Vagina (tissue), 2 donors: ENCODE measurements around the gene CPNE1. TPM values are rescaled to one million over a fixed set of nuclear protein-coding genes. Genes with fewer than 3 reads are reported as not detected.

Experiments
- DNase-seq, 2 donors: peaks; one replicate each; pipeline ENCODE4 v3.0.0-alpha.2; 2017; ENCODE audit errors: extremely low spot score in 2 of 2
- H3K27ac ChIP-seq: fragments of 200-600 bp; sonication (generic); one replicate; pipeline ENCODE4 v1.5.1; 2019
- H3K27me3 ChIP-seq: fragments of 200-600 bp; sonication (generic); one replicate; pipeline ENCODE4 v1.5.1; 2019
- H3K36me3 ChIP-seq, 2 donors: fragments of 200-600 bp; sonication (generic); one replicate each; pipeline ENCODE4 v1.5.1; 2017 to 2019
- H3K4me1 ChIP-seq: fragments of 200-600 bp; sonication (generic); one replicate; pipeline ENCODE4 v1.5.1; 2019
- H3K4me3 ChIP-seq, 2 donors: fragments of 200-600 bp; sonication (generic); 1 replicate in 1 of 2; 2 replicates in 1 of 2; pipeline ENCODE4 v1.5.1; 2016 to 2019
- H3K9me3 ChIP-seq: fragments of 200-600 bp; sonication (generic); one replicate; pipeline ENCODE4 v1.5.1; 2019
- POLR2A ChIP-seq, 2 donors: fragments of 450-650 bp; IDR thresholded peaks; one replicate each; pipeline ENCODE4 v1.6.1; 2017; ENCODE audit warnings: antibody characterized with exemption in 2 of 2, mild to moderate bottlenecking in 2 of 2, moderate library complexity in 2 of 2
- POLR2AphosphoS5 ChIP-seq, 2 donors: sonication (generic); formaldehyde crosslinking; IDR thresholded peaks; one replicate each; pipeline ENCODE4 v1.9.0; 2017; ENCODE audit warnings: antibody characterized with exemption in 2 of 2, mild to moderate bottlenecking in 2 of 2, low read depth in 1 of 2; ENCODE audit not compliant: insufficient read depth in 1 of 2
- intact Hi-C: fragments of 100-400 bp; cut with DNase I; formaldehyde crosslinking; loops from one replicate; pipeline ENCODE4 v1.15.1; 2023
- total RNA-seq: library from RNA; depleted of rRNA; stranded (reverse); fragments of >200 nt; gene quantifications from one replicate; pipeline ENCODE4 v1.2.3, GENCODE V29; 2016
- TF ChIP-seq, protein P1 (sequence below), 3 experiments: fragments of 450-650 bp in 2 of 3; fragments of 200-600 bp in 1 of 3; sonication (generic) in 1 of 3; IDR thresholded peaks; one replicate each; pipeline ENCODE4 v1.5.1; 2017 to 2019; ENCODE audit warnings: antibody characterized with exemption in 3 of 3, mild to moderate bottlenecking in 2 of 3, moderate library complexity in 2 of 3

Gene CPNE1
- total RNA-seq, 1 donor from 2014 or later = 149 TPM

DNA sequence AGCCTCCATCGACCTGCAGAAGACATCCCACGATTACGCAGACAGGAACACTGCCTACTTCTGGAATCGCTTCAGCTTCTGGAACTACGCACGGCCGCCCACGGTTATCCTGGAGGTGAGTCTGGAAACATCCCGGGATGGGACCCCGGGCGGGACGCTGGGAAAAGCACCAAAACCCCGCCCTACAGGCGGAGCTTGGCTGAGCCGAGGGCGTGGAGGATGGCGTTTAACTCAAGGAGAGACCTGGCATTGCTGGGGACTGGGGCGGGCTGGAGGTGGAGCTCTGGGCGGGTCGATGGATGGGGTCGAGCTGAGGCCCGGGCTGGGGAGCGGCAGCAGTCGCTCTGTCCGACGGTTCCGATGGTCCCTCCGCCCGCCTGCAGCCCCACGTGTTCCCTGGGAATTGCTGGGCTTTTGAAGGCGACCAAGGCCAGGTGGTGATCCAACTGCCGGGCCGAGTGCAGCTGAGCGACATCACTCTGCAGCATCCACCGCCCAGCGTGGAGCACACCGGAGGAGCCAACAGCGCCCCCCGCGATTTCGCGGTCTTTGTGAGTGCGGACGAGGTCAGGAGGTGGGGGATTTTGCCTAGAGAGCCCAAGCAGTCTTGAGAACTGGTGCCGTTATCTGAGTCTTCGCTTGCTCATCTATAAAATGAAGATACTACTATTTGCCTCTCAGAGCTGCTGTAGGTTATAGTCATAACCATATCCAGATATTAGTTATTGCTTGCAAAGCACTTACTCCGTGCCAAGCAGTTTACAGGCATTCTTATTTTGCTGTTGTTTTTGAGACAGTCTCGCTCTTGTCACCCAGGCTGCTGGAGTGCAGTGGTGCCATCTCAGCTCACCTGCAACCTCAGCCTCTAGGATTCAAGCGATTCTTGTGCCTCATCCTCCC, 45.3 kb downstream of the CPNE1 start:
- TF ChIP-seq POLR2A (IDR thresholded peaks at IDR 0.05) = no peak
- TF ChIP-seq, protein P1, sequence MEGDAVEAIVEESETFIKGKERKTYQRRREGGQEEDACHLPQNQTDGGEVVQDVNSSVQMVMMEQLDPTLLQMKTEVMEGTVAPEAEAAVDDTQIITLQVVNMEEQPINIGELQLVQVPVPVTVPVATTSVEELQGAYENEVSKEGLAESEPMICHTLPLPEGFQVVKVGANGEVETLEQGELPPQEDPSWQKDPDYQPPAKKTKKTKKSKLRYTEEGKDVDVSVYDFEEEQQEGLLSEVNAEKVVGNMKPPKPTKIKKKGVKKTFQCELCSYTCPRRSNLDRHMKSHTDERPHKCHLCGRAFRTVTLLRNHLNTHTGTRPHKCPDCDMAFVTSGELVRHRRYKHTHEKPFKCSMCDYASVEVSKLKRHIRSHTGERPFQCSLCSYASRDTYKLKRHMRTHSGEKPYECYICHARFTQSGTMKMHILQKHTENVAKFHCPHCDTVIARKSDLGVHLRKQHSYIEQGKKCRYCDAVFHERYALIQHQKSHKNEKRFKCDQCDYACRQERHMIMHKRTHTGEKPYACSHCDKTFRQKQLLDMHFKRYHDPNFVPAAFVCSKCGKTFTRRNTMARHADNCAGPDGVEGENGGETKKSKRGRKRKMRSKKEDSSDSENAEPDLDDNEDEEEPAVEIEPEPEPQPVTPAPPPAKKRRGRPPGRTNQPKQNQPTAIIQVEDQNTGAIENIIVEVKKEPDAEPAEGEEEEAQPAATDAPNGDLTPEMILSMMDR (IDR thresholded peaks at IDR 0.05) = peak in 2 of 3 experiments; percentile 7 to 18
- TF ChIP-seq POLR2AphosphoS5 (IDR thresholded peaks at IDR 0.05; ENCODE audit: insufficient read depth in 1 of 2, low read depth in 1 of 2) = peak; percentile 31 to 69
- no peaks in the 10 kb centered on the region for H3K36me3 ChIP-seq
- H3K27me3 ChIP-seq = no peaks in the 10 kb centered on the region
- H3K9me3 ChIP-seq = no peaks in the 10 kb centered on the region
- DNase-seq = no peak
- intact Hi-C loops = loop anchor here (5.0 kb wide), 1 partner anchor 48 kb away; no protein-coding TSS in a partner anchor
- peaks cover 33% of the 10 kb centered on the region for H3K4me1 ChIP-seq
- peak overlapping the region; percentile 57 to 64 for H3K4me3 ChIP-seq
- H3K27ac ChIP-seq = peak overlapping the region; percentile 87

DNA sequence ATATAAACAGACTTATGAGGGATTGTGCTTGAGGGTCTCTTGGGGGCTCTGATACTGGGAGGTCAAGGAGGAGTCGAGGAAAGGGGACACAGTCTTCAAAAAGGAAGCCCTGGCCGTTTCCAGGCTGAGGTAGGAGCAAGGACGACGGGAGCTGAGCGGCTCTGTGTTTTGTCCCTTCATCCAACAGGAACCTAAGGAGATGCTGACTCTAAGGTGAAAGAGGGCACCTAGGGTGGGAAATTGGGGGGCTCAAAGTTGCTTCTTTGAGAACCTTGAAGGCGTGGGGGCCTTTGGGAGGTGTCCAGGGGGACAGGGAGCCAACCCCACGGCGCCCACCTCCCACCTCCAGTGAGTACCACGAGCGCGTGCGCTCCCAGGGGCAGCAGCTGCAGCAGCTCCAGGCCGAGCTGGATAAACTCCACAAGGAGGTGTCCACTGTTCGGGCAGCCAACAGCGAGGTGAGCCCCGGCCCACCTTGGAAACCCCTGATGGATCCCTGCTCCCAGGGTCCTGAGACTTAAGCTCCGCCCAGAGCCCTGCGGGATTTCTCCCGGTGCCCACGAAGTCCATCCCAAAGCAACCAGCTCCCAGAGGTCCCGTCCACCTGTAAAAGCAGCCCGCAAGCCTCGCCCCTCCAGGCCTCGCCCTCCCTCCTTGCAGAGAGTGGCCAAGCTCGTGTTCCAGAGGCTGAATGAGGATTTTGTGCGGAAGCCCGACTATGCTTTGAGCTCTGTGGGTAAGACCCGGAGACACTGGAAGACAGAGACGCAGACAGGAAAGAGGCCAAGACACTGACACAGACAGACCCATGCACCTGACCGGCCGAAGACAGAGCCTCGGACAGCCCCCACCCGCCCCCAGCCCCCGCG, 46.2 kb downstream of the CPNE1 start:
- DNase-seq = no peak
- intact Hi-C loops = loop anchor here (5.0 kb wide), 1 partner anchor 49 kb away; no protein-coding TSS in a partner anchor
- Histone ChIP-seq H3K4me1 (peaks cover 33% of the 10 kb centered on the region), H3K4me3 (peak overlapping the region; percentile 57 to 64), H3K9me3 (no peaks in the 10 kb centered on the region), H3K27ac (peak overlapping the region; percentile 87), H3K36me3 (no peaks in the 10 kb centered on the region), H3K27me3 (no peaks in the 10 kb centered on the region)
- TF ChIP-seq POLR2AphosphoS5 (IDR thresholded peaks at IDR 0.05; ENCODE audit: insufficient read depth in 1 of 2, low read depth in 1 of 2) (no peak), POLR2A (IDR thresholded peaks at IDR 0.05) (no peak)
- TF ChIP-seq, protein P1 (IDR thresholded peaks at IDR 0.05) = no peak

DNA sequence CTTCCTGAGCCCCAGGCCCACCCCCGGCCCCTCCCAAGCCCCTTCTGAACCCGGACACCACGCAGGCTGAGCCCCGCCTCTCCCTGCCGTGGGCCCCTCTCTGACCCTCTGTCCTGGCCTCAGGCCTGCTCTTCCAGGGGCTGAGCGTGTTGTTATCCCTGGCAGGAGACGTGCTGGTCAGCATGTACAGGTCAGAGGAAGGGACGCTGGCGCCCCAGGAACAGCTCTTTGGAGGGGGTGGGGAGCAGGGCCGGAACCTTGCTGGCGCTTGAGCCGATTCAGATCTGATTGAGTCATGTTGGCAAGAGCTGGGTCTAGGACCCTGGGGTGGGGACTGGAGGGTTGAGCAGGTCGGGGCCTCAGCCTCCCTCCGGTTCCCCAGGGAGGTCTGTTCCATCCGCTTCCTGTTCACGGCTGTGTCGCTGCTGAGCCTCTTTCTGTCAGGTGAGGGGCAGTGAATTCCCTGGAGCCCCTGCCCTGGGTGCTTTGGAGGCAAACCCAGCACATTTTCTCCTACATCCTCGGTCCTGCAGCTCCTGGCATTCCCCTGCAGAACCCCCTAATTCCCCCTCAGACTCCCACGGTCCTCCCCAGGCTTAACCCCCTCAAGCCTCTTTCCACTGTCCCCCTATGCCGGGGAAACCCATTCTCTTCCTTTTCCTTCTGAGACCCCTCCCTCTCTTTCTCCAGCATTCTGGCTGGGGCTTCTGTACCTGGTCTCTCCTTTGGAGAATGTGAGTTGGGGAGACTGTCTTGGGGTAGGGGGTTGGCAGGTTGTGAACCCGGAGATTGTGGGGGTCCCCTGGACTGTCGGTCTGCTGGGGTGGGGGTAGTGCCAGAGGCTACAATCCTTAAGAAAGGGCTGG, 47.1 kb downstream of the CPNE1 start:
- peaks cover 33% of the 10 kb centered on the region for H3K4me1 ChIP-seq
- TF ChIP-seq POLR2A (IDR thresholded peaks at IDR 0.05) (no peak), POLR2AphosphoS5 (IDR thresholded peaks at IDR 0.05; ENCODE audit: insufficient read depth in 1 of 2, low read depth in 1 of 2) (no peak)
- TF ChIP-seq, protein P1 (IDR thresholded peaks at IDR 0.05) = peak in 1 of 3 experiments; percentile 44
- H3K27ac ChIP-seq = peak overlapping the region; percentile 87
- no peak for DNase-seq
- no peaks in the 10 kb centered on the region for H3K9me3 ChIP-seq
- peak overlapping the region; percentile 57 to 64 for H3K4me3 ChIP-seq
- H3K27me3 ChIP-seq = no peaks in the 10 kb centered on the region
- H3K36me3 ChIP-seq = no peaks in the 10 kb centered on the region
- intact Hi-C loops = loop anchor here (5.0 kb wide), 1 partner anchor 50 kb away; no protein-coding TSS in a partner anchor

DNA sequence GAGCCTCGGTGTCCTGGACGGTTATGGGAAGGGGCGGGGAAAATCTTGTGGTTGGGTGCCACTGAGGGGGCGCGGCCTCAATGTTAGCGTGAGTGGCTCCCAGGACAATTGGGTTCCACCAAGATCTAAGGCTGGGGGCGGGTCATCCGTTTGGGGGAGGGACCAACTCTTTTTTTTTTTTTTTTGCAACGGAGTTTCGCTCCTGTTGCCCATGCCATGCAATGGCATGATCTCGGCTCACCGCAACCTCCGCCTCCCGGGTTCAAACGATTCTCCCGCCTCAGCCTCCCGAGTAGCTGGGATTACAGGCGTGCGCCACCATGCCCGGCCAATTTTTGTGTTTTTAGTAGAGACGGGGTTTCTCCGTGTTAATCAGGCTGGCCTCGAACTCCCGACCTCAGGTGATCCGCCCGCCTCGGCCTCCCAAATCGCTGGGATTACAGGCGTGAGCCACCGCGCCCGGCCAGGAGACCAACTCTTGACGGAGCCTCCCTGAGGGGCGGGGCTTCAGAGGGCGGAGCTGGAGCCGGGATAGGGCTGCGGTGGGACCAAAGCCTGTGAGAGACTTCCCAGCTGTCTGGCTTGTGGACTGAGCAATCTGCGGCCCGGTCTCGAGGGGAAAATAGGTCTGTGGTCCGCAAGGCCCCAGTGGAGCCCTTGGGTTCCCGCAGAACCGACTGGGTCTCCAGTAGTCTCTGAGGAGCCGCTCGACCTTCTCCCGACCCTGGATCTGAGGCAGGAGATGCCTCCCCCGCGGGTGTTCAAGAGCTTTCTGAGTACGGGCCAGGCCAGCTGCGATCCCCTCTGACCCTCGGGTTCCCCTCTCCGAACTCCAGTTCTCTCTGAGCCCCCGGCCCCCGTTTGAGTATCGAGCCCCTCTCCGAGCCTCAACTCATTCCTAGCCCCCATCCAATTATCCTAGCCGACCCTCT, 48.0 kb downstream of the CPNE1 start:
- Histone ChIP-seq H3K4me3 (peak overlapping the region; percentile 57 to 64), H3K27ac (peak overlapping the region; percentile 87), H3K27me3 (no peaks in the 10 kb centered on the region), H3K9me3 (no peaks in the 10 kb centered on the region), H3K36me3 (no peaks in the 10 kb centered on the region), H3K4me1 (peaks cover 33% of the 10 kb centered on the region)
- TF ChIP-seq POLR2AphosphoS5 (IDR thresholded peaks at IDR 0.05; ENCODE audit: insufficient read depth in 1 of 2, low read depth in 1 of 2) = peak in 1 of 2 donors; percentile 78
- TF ChIP-seq, protein P1 (IDR thresholded peaks at IDR 0.05) = no peak
- peak in 1 of 2 donors; percentile 73 for TF ChIP-seq POLR2A (IDR thresholded peaks at IDR 0.05)
- DNase-seq = peak in 1 of 2 donors; percentile 91
- intact Hi-C loops = loop anchor here (5.0 kb wide), 1 partner anchor 51 kb away; no protein-coding TSS in a partner anchor
